ENCODE measurements around the gene PHAF1. TPM values are rescaled to one million over a fixed set of nuclear protein-coding genes. Genes with fewer than 3 reads are reported as not detected.
A peak's percentile ranks its signal among the peaks of the same experiment; 100 is the strongest.

PHAF1 gene
- total and polyA plus RNA-seq, 2 of the 8 experiments (the other 6 are each of a cell fraction or from before 2014, with no cell fraction given), result 18.6 to 26.4 TPM

GRCh38 chr16:67155295-67156142 is 45.8 kb downstream of the PHAF1 start (continued):
- TF ChIP-seq, protein P1, sequence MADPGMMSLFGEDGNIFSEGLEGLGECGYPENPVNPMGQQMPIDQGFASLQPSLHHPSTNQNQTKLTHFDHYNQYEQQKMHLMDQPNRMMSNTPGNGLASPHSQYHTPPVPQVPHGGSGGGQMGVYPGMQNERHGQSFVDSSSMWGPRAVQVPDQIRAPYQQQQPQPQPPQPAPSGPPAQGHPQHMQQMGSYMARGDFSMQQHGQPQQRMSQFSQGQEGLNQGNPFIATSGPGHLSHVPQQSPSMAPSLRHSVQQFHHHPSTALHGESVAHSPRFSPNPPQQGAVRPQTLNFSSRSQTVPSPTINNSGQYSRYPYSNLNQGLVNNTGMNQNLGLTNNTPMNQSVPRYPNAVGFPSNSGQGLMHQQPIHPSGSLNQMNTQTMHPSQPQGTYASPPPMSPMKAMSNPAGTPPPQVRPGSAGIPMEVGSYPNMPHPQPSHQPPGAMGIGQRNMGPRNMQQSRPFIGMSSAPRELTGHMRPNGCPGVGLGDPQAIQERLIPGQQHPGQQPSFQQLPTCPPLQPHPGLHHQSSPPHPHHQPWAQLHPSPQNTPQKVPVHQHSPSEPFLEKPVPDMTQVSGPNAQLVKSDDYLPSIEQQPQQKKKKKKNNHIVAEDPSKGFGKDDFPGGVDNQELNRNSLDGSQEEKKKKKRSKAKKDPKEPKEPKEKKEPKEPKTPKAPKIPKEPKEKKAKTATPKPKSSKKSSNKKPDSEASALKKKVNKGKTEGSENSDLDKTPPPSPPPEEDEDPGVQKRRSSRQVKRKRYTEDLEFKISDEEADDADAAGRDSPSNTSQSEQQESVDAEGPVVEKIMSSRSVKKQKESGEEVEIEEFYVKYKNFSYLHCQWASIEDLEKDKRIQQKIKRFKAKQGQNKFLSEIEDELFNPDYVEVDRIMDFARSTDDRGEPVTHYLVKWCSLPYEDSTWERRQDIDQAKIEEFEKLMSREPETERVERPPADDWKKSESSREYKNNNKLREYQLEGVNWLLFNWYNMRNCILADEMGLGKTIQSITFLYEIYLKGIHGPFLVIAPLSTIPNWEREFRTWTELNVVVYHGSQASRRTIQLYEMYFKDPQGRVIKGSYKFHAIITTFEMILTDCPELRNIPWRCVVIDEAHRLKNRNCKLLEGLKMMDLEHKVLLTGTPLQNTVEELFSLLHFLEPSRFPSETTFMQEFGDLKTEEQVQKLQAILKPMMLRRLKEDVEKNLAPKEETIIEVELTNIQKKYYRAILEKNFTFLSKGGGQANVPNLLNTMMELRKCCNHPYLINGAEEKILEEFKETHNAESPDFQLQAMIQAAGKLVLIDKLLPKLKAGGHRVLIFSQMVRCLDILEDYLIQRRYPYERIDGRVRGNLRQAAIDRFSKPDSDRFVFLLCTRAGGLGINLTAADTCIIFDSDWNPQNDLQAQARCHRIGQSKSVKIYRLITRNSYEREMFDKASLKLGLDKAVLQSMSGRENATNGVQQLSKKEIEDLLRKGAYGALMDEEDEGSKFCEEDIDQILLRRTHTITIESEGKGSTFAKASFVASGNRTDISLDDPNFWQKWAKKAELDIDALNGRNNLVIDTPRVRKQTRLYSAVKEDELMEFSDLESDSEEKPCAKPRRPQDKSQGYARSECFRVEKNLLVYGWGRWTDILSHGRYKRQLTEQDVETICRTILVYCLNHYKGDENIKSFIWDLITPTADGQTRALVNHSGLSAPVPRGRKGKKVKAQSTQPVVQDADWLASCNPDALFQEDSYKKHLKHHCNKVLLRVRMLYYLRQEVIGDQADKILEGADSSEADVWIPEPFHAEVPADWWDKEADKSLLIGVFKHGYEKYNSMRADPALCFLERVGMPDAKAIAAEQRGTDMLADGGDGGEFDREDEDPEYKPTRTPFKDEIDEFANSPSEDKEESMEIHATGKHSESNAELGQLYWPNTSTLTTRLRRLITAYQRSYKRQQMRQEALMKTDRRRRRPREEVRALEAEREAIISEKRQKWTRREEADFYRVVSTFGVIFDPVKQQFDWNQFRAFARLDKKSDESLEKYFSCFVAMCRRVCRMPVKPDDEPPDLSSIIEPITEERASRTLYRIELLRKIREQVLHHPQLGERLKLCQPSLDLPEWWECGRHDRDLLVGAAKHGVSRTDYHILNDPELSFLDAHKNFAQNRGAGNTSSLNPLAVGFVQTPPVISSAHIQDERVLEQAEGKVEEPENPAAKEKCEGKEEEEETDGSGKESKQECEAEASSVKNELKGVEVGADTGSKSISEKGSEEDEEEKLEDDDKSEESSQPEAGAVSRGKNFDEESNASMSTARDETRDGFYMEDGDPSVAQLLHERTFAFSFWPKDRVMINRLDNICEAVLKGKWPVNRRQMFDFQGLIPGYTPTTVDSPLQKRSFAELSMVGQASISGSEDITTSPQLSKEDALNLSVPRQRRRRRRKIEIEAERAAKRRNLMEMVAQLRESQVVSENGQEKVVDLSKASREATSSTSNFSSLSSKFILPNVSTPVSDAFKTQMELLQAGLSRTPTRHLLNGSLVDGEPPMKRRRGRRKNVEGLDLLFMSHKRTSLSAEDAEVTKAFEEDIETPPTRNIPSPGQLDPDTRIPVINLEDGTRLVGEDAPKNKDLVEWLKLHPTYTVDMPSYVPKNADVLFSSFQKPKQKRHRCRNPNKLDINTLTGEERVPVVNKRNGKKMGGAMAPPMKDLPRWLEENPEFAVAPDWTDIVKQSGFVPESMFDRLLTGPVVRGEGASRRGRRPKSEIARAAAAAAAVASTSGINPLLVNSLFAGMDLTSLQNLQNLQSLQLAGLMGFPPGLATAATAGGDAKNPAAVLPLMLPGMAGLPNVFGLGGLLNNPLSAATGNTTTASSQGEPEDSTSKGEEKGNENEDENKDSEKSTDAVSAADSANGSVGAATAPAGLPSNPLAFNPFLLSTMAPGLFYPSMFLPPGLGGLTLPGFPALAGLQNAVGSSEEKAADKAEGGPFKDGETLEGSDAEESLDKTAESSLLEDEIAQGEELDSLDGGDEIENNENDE (IDR thresholded peaks at IDR 0.05; ENCODE audit: insufficient replicate concordance, low read length), result no peak
- TF ChIP-seq RNF2 (IDR thresholded peaks at IDR 0.05; ENCODE audit: borderline replicate concordance, low read depth, low read length, missing control alignments, poor library complexity, severe bottlenecking), result no peak
- no peak for TF ChIP-seq RFX5 (IDR thresholded peaks at IDR 0.05; ENCODE audit: borderline replicate concordance, low read depth, low read length)
- TF ChIP-seq SUZ12 (IDR thresholded peaks at IDR 0.05; ENCODE audit: low read length), result peak; percentile 78
- no peak; the same call in 1 of the 2 replicates for TF ChIP-seq E2F6 (IDR thresholded peaks at IDR 0.05)
- no peak for TF ChIP-seq TAF1 (IDR thresholded peaks at IDR 0.05; ENCODE audit: low read depth, low read length)
- TF ChIP-seq, protein P2, sequence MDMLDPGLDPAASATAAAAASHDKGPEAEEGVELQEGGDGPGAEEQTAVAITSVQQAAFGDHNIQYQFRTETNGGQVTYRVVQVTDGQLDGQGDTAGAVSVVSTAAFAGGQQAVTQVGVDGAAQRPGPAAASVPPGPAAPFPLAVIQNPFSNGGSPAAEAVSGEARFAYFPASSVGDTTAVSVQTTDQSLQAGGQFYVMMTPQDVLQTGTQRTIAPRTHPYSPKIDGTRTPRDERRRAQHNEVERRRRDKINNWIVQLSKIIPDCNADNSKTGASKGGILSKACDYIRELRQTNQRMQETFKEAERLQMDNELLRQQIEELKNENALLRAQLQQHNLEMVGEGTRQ (IDR thresholded peaks at IDR 0.05; ENCODE audit: low read length), result no peak

All from H1 (cell line).